HG03196 (cell line): Measurements from ENCODE around the gene SCNN1A.

ENCODE experiments used
- ATAC-seq: cut with Tn5 transposase; IDR thresholded peaks from one replicate; pipeline ENCODE4 v1.9.1; 2021; ENCODE audit not compliant: unreplicated experiment

Gene SCNN1A

GRCh38 chr12:6375269-6376078 is at the start of gene SCNN1A:
Gene SCNN1A, minus strand, starts transcription at chr12:6375563. Its CDS starts 780 bp downstream, at chr12:6374783.
- no peak for ATAC-seq

DNA sequence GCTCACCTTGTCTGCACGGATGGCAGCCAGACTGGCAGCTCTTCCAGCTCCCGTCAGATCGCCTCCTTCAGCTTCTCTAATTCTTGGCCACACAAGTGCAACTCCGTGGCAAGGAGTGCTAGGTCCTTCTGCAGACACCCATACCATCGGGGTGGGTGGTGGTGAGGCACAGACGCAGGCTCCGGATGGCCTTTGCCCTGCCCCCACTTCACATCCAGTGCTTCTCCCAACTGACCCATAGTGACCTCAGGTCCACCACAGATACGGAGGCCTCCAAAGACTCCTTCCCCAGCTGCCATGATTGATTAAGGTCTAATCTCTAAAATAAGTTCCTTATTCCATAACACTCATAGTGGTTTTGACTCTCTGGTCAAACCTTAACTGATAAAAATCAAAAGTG is 49.5 kb upstream of the SCNN1A start:
- ATAC-seq: no peak

DNA sequence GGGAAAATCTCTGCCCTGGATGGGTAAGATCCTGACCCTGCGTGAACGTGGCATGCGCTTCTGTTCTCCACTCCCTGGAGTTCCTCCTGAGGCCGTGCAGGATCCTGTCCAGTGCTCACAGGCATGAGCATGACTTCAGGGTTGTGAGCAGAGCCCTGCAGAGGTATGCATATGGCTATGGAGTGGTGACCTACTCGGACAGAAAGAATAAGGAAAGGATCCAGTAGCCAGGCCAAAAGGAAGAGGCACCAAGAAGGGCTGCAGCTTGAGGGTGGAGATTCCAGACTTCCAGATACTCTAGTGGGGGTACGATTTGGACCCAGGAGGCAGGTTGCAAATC is 48.6 kb upstream of the SCNN1A start:
- no peak for ATAC-seq

DNA sequence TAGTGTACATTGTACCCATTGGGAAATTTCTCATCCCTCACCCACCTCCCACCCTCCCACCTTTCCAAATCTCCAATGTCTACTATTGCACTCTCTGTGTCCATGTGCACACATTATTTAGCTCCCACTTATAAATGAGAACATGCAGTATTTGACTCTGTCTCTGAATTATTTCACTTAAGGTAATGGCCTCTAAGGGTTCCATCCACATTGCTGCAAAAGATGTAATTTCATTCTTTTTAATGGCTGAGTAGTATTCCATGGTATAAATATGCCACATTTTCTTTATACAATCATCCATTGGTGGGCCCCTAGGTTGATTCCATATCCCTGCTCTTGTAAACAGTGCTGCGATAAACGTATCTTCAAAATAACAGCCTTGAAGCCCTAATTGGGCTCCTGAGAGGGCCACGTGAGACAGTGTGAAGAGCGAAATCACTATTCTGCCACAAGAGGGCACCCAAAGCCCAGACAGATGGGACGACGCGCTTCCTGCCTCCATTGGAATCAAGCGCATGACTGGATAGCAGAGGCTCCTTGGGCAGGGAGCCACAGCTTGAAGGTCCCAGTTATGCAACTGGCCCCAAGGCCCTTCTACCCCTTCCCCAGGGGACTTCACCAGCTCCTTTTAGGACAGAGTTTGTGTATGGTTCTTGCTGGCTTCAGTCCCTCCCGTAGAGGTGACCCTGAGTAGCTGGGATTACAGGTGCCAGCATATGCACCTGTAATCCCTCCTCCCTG is 48.1 kb upstream of the SCNN1A start:
- ATAC-seq: peak; percentile 39

DNA sequence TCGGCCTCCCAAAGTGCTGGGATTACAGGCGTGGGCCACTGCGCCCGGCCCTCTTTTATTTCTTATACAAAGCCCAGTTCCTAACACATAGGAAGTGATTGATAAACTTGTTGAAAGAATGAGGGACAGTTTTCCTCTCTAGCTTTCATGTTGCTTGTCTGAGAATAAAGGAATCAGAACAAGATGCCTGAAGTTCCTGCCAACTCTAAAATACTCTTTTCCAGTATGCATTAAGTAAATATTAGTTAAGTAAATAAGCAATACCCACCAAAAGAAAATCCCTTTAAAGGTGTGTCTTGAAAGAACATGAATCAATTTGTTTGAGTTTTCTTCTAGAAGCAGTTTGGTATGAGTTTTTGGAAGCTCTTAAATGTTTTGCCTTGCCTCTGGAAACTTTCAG is 45.0 kb upstream of the SCNN1A start:
- ATAC-seq: no peak

- no peak for ATAC-seq
These were observed 43.4 kb upstream of the SCNN1A start for GRCh38 chr12:6418796-6419195.

DNA sequence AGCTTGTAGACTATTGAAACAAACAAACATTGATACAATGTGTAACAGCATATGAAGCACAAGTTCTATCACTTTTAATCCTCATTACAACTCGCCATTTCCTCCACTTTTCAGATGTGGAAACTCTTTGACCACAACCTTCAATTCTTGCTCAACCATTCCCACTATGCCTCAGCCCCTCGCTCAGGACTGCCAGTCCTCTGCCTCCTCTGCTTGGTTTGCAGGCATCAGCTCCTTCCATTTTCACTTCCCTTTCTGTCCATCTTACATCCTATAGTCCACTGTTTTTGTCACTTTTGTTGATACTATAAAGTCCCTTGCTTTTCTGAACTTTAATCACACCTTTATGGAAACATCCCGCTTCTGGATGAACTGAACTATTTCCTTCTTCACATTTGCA is 41.2 kb upstream of the SCNN1A start:
- no peak for ATAC-seq

DNA sequence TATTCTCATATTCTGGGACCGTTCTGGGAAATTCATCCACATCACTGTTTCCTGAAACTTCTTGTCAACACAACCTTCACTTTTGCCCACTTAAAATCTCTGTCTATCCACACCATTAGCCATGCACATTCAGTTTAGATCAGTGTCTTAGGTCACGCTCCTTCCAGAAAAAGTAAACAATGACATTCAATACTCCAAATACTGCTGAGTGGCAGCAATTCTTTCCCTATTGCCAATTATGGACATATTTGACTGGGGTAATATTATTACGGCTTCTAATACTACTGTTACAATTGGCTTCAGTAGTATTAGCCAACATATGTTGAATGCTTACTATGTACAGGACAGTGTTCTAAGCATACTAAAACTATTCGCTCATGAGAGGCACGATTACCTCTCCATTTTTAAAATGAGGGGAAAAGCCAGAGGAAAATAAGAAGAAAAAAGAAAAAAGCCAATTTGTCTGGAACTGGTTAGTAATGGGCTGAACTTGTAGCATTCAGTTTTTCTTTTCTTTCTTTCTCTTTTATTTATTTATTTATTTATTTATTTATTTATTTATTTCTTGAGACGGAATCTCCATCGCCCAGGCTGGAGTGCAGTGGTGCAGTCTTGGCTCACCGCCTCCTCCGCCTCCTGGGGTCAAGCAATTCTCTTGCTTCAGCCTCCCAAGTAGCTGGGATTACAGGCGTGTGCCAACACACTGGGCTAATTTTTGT is 32.0 kb upstream of the SCNN1A start:
- no peak for ATAC-seq

- no peak for ATAC-seq
These were observed 30.6 kb upstream of the SCNN1A start for GRCh38 chr12:6405963-6406362.

DNA sequence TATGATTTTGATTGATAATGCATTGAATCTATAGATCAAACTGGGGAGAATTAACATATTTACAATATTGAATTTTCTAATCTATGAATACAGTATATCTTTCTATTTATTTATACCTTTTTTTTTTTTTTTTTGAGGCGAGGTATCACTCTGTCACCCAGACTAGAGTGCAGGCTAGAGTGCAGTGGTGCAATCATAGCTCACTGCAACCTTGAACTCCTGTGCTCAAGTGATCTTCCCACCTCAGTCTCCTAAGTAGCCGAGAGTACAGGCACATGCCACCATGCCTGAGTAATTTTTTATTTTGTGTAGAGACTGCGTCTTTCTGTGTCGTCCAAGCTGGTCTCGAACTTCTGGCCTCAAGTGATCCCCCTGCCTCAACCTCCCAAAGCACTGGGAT is 29.0 kb upstream of the SCNN1A start:
- no peak for ATAC-seq

DNA sequence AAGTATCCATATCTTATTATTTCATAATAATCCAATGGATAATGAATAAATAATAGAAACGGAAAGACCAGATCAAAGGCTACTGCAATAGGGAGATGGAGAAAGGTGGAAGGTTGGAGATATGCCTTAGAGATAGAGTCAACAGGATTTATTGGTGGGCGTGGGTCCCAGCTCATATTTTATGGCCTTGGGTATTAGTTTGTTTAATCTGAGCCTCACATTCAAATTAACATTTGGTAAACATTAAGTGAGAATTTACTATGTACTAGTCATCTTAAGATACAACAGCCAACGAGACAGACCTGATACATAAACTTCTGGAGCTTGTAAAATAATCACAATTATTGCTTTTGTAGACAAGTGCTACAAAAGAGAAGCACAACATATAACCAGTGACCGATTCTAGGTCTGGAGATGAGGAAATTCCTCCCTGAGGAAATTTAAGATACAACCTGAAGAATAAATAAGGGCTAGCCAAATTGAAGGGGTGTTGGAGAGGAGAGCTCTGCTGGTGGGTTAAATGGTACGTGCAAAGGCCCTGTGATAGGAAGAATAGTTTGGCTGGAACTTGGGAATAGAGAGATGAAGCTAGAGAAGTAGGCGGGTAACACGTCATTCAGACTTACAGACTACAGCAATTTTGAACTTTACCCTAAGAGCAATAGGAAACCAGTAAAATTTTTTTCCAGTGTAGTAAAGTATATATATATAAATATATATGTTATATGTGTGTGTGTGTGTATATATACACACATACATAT is 24.7 kb upstream of the SCNN1A start:
- no peak for ATAC-seq

DNA sequence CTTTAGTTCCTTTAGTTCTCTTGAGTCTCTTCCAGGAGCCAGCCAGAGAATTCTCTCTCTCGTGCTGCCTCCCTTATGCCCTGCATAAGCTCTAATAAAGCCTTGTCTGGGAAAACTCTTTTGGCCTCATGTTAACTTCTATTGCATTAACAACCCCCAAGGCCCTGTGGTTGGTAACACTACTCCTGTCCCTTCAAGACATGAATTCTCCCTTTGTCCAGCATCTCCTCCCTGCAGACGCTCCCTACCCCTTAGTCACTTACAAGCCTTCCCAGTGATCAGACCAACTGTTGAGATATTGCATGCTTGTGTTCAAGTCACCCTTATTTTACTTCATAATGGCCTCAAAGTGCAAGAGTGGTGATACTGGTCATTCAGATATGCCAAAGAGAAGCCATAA is 20.7 kb upstream of the SCNN1A start:
- ATAC-seq: no peak

DNA sequence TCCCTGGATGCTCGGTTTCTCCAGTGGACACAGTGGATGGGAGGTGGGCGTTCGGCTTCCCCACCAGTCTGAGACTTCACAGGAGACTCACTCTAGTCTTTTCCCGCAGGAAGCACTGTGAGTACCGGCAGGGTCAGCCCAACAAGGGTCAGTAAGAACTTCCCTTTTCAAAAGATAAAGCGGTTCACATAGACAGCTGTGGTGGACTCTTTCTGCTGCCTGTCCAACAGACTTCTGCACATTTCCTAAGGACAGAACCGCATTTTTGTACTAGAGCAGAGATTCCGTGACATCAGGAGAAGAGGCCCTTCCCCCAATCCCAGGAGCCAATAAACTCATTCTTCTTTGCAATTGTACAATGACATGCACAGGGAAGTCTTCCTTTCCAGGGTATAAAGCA is 19.0 kb upstream of the SCNN1A start:
- ATAC-seq: no peak

DNA sequence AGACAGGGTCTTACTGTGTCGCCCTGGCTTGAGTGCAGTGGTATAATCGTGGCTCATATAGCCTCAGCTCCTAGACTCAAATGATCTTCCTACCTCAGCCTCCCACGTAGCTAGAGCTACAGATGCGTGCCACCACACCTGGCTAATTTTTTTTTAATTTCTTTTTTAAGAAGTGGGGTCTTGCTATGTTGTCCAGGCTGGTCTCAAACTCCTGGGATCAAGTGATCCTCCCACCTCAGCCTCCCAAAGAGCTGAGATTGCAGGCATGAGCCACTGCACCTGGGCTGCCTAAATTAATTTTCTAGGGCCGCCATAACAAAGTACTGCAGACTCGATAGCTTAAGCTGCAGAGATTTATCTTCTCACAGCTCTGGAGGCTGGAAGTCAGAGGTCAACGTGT is 17.7 kb upstream of the SCNN1A start:
- ATAC-seq: no peak

DNA sequence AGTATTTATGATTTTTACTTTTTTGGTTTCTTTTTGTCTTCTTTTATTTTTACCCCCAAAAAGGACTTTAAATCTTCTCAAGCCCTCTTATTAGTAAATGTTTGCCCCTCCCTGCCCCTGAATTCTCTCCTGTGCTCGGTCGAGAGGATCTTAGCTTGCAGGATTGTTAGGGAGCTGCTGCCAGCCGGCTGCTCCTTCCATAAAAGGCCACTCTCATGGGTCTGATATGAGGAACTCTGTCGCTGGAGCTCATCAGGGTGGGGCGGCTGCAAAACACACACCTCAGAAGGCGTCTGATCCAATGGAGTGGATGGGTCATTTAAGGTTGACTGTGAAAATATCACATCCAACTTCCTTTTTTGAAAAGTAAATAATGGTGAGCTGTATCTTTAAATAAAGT is 17.1 kb upstream of the SCNN1A start:
- no peak for ATAC-seq

DNA sequence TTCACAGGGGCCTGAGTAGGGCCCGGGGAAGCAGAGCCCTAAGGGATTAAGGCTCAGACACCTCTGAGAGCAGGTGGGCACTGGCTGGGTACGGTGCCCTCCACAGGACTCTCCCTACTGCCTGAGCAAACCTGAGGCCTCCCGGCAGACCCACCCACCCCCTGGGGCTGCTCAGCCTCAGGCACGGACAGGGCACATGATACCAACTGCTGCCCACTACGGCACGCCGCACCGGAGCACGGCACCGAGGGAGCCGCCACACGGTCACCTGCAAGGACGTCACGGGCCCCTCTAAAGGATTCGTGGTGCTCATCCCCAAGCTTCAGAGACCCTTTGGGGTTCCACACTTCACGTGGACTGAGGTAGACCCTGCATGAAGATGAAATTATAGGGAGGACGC is 15.7 kb upstream of the SCNN1A start:
- no peak for ATAC-seq

DNA sequence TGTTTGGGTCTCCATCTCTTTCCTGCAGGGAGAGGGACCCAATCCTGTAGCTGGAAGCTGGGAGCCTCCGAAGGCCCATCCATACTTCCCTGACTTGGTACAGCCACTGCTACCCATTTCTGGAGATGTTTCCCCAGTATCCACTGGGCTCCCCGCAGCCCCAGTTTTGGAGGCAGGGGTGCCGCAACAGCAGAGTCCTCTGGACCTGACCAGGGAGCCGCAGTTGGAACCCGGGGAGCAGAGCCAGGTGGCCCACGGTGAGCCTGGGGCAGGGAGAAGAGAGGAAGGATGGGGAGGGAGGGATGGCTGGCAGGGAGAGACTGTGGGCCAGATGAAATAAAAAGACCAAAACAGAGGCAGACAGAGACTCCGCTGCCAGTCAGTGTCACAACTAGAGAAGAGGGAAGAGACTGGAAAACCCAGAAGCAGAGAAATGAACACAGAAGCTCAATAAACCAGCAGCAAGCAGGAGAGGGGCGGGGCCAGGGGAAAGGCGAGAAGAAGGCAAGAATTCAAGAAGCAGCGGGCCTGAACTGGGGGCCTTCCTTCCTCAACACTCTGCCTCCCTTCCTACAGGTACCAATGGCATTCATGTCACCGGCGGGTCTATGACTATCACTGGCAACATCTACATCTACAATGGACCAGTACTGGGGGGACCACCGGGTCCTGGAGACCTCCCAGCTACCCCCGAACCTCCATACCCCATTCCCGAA is 14.9 kb upstream of the SCNN1A start:
- no peak for ATAC-seq

DNA sequence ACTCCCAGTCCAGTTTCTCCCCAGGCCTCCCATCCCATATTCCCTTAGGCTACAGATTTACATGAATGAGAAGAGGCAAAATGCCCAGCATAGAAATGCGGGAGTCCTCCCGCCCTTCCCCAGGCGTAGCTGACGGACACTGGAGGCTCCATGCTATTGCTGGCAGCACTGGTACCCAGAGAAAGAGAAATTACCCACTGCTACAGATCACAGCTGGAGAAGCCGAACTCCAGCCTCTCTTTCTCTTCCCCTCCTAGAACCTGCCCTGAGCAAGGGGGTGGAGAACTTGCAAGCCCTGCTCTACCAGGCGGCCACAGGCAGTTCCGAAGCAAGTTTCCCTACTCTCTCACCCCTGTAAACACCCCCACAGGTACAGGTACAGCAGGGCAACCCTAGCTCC is 12.2 kb upstream of the SCNN1A start:
- no peak for ATAC-seq

GRCh38 chr12:6386491-6386890 is 11.1 kb upstream of the SCNN1A start:
- ATAC-seq: no peak

- no peak for ATAC-seq
These were observed 10.7 kb upstream of the SCNN1A start for GRCh38 chr12:6386038-6386437.
